ENCODE measurements around the gene SAAL1. TPM values are rescaled to one million over a fixed set of nuclear protein-coding genes. Genes with fewer than 3 reads are reported as not detected.

Gene SAAL1, protein sequence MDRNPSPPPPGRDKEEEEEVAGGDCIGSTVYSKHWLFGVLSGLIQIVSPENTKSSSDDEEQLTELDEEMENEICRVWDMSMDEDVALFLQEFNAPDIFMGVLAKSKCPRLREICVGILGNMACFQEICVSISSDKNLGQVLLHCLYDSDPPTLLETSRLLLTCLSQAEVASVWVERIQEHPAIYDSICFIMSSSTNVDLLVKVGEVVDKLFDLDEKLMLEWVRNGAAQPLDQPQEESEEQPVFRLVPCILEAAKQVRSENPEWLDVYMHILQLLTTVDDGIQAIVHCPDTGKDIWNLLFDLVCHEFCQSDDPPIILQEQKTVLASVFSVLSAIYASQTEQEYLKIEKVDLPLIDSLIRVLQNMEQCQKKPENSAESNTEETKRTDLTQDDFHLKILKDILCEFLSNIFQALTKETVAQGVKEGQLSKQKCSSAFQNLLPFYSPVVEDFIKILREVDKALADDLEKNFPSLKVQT
- 12.5 and 23.3 TPM in 2 replicates for total RNA-seq (ENCODE audit: low replicate concordance)

DNA sequence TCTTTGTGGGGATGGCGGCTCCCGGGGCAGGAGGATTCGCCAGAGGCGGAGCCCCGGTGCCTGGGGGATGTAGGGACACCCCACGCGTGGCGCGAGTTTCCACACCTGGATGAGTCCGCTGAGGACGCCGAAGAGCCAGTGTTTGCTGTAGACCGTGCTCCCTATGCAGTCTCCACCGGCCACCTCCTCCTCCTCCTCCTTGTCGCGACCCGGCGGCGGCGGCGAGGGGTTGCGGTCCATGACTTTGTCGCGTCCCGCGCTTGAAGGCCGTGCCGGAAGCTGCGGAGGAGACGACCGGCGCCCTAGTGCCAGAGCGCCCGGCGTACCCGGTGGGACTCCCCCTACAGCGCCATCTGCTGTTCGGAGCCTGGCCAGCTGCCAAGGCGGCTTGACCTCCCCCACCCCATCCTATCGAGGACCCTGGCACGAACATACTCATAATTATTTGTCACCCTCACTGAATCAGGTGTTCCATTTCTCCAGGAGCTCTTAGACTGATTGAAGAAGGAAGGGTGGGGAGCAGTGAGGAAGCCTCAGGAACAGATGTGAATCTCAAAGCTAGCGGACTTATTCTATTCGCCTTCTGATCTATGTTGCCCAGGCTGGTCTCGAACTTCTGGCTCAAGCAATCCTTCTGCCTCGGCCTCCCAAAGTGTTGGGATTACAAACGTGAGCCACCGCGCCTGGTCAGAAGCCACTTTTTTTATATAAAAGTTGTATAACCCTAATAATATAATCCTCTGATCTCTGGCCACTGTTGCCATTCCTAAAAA lies at the start of gene SAAL1:
Gene SAAL1, minus strand, starts transcription at position 281 of the 773 bp plus-strand sequence. Its CDS starts 41 bp downstream, at position 240.

DNA sequence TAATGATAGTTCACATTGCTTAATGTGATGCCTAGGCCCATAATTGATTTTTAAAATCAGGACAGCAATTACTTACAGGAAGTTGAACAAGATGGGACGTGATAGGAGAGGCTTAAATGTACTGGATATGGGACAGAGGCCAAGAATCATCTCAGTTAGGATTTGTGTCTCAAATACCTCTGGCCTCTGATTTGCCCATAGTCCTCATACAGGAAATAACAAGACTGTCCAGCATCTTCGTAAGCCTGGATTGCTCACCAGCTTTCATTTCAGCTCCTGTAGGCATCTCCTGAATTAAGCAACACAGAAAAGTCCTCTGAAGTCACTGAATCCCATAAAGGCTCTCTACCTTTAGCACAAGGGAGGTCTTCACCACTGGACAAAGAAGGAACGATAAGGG lies 26.5 kb upstream of the SAAL1 start, which contains the start of gene MRGPRX3:
Gene MRGPRX3, plus strand, starts transcription at position 231 of the 400 bp plus-strand sequence. CDS start 4,632 bp downstream, outside the sequence.

DNA sequence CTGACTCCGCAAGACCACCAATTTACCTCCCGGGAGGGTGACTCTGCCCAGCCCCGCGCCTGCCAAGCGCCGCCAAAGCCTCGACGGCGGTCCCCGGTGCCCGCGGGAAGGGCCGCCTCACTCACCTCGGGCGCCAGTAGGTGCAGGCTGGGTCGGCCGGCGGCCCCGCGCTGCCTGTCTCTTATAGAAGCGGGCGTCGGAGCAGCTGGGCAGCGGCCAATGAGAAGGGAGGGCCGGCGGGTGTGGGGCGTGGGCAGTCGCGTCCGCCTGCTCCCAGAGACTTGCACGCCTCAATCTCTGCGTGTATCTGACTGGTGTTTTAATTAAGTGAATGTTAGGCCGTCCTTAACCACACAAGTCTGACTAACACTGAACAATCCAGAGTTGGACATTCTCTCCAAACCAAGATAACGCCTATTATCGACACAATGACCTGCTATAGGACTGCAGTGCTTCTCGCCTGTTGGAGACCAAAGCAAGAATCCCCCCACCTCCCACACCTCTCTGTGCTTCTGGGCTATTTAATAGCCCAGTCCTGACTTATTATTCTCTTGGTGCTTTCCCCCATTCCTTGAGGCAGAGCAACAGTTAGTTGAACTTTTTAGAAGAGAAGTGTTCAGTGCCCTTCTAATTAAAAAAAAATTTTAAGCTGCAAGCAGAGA lies 59.6 kb downstream of the SAAL1 start, which contains the start of gene TPH1:
Gene TPH1, minus strand, starts transcription at position 154 of the 662 bp plus-strand sequence. CDS start 5,507 bp downstream, outside the sequence.

Other genes with a start within 250 kb of the SAAL1 start
- 26.6 and 39.4 TPM in 2 replicates for gene SERGEF, start 93.0 kb downstream of the SAAL1 start, total RNA-seq (ENCODE audit: low replicate concordance)
- gene TPH1, start 59.8 kb downstream of the SAAL1 start, total RNA-seq (ENCODE audit: low replicate concordance), result under 0.01 TPM in 1 of 2 replicates, not detected in the other
- gene MRGPRX3, start 26.5 kb upstream of the SAAL1 start, total RNA-seq (ENCODE audit: low replicate concordance), result not detected in 2 replicates
- not detected in 2 replicates for gene MRGPRX4, start 66.8 kb upstream of the SAAL1 start, total RNA-seq (ENCODE audit: low replicate concordance)
- not detected in 2 replicates for gene SAA4, start 130.7 kb upstream of the SAAL1 start, total RNA-seq (ENCODE audit: low replicate concordance)
- gene SAA2, start 142.6 kb upstream of the SAAL1 start, total RNA-seq (ENCODE audit: low replicate concordance), result 0.08 TPM in 1 of 2 replicates, not detected in the other
- gene SAA1, start 160.2 kb upstream of the SAAL1 start, total RNA-seq (ENCODE audit: low replicate concordance), result 0.45 TPM in 1 of 2 replicates, not detected in the other
- gene HPS5, start 216.1 kb upstream of the SAAL1 start, total RNA-seq (ENCODE audit: low replicate concordance), result 21.2 and 97.6 TPM in 2 replicates
- gene GTF2H1, start 216.5 kb upstream of the SAAL1 start, total RNA-seq (ENCODE audit: low replicate concordance), result 35.2 and 49.8 TPM in 2 replicates

Measured in smooth muscle cell of the coronary artery (primary cell).